Stimulated activated CD4-positive, alpha-beta T cell treated with anti-CD3 and anti-CD28 coated beads, Interleukin-1b, Interleukin-23, amount 100 ng/mL, for 24 hours (primary cell): Measurements from ENCODE around the gene CD83.

ENCODE experiments used
- DNase-seq, 4 experiments: peaks; one replicate each; pipeline ENCODE4 v3.0.0-alpha.2; 2020; ENCODE audit warnings: low read depth in 4 of 4, low spot score in 1 of 4

CD83 gene

DNA sequence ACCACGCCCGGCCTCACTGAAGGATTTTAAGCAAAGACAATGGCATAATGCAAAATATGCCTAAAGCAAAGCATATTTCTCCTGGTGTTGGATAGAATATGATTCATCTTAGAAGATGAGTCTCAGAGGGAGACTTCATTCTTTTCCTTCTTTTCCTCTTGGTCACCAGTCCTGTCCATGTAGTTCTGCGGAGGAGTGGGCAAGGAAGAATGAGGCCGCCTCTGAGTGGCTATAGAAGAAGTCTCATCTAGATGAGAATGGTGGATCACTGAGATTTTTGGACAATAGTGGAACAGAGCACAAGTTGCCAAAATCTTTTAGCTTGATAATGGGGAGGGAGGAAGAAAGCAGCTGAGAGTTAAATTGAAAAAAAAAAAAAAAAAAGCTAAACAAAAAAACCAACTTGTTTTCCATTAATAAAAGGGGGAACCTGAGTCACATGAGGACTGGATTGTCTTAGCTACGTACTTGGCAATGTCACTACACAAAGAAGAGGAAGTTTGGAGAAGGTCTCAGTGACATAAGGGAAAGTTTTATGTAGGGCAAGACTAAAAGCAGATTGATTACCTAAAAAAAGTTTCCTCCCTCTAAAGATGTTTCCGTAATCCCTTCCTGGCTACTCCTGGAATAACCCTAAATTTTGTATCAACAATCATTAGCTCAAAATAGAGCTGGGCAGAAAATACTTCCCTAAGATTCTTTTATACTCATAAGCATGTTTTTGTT is 6.0 kb downstream of the CD83 start:
- no peak for DNase-seq

DNA sequence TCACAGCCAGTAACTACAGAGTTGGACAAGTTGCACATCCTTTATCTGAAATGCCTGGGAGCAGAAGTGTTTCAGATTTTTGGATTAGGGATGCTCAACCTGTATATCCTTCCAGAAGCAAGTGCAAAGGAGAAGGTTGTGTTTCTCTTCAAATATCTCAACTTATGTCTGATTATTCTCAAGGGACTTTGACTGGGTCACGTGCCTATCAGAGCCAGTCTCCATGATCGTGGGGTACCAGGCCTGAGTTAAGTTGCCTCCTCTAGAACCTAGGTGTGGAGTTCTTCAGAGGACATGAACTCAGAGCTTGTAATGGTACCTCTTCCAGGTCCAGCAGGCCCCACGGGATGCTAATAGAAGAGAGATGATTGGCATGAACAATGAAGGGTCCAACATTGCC is 7.8 kb downstream of the CD83 start:
- DNase-seq: no peak

DNA sequence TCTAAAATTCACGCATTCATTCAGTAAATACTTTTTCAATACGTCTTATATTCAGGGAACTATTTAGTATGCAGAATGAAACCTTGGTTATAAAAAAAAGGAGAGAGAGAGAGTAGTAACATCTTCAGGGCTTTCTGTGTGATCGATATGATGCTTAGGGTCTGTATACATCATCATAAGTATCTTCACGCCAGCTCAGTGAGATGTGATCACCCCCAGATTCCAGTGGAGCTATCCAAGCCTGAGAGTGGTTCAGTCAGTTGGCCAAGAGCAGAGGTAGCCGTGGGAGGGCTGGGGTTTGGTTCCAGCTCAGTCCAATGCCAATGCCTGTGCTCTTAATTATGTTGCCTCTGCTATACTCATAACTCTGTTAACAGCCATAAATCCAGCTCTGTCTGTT is 8.6 kb downstream of the CD83 start:
- no peak for DNase-seq

DNA sequence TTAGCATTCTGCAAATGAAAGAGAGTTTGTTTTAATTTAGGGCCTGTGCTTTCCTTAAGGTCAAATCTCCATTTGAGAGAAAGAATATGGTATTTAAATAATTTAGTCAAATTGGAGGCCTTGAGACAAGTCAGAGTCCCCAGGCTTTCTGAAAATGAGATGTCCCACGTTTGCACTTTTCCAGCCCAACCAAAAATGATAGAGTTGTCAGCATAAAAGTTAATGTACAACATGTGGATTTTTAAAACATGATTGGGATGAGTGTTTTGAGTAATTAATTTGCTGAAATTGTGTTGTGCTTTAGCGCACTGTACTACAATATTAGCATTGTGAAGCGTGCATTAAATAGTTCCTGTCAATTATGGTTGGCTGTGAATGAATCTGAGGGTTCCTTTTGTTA is 10.0 kb downstream of the CD83 start:
- DNase-seq: no peak

DNA sequence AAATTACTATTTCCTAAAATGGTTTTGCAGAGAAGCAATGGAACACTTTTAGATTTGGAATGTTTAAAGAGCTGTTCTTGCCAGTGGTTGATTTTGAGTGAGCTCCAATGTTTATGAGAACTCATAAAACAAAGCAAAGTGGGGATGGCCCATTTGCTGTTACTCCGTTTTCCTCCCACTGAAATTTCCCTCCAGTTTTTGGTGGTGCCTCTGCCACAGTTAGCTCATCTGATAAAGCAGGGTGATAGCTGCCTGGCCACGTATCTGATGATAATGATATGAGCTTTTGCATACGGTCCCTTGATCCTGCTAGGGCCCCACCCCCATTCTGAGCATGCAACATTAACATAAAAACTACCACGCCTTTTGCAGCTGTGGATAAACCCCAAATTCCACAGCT is 10.4 kb downstream of the CD83 start:
- DNase-seq: no peak

DNA sequence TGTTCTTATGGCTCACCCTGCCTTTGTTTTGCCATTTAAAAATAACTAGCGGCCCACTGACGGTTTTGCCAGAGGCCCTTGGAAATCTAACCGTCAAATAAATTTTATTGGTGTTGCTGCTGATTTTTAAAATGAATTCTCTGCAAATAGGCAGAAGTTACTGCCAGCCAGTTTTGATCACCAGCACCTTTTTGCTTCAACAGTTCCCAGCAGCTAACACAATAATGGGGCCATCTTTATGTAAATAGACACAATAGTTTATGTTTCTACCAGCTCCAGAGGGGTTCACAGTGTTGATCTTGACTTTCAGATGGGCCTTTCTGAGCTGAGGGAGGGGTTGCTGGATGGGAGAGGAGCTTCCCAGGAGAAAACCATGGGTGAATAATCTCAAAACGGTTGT is 11.2 kb downstream of the CD83 start:
- no peak for DNase-seq

DNA sequence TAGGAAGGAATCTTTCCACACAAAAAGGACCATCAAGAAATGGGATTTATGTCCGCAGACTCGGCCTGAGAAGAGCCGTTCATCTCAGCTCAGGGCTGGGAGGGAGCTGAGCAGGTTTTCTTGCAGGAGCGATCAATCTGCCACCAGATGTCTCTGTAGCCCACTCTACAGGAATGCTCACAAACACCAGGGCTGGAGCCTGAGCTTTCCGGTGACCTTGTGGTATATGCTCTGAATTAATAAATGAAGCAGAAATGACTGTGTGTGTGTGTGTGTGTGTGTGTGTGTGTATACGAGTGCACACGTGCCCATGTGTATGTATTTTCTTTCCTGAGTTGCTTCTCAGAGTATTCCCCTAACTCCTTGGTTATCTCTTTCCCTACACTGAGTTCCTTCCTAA is 12.0 kb downstream of the CD83 start:
- no peak for DNase-seq

DNA sequence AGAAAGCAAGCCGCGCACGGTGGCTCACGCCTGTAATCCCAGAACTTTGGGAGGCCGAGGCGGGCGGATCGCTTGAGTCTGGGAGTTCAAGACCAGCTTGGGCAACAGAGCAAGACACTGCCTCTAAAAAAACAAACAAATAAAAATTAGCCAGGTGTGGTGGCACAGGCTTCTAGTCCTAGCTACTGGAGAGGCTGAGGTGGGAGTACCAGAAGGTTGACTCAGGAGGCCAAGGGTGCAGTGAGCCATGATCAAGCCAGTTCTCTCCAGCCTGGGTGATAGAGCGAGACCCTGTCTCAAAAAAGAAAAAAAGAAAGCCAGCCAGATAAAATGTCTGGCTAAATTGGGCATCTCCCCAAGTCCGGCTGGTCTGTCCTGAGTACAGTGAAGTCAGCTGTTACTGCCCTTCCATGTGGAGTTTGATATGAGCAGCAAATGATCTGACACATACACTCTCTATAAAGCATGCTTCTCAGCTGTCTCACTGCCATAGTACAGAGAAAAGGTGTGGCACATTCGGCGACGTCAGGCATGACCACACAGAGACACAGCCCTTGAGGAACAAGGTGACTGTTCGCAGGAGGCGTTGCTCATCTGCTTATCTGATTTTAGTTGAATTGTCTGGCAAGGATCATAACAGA is 13.0 kb downstream of the CD83 start:
- no peak for DNase-seq

DNA sequence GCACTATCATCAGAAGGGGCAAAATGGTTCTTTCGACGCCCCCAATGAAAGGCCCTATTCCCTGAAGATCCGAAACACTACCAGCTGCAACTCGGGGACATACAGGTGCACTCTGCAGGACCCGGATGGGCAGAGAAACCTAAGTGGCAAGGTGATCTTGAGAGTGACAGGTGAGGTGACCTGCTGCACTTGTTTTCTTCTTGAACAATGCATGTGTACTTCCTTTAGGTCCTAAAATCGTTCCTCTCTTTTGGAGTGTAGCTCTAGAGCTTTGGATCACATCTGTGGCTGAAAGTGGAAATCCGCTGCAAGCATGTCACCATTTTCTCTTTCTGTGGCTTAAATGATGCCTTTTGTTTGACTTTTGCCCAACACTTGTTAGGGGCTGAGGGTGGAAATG is 14.0 kb downstream of the CD83 start:
- no peak for DNase-seq

DNA sequence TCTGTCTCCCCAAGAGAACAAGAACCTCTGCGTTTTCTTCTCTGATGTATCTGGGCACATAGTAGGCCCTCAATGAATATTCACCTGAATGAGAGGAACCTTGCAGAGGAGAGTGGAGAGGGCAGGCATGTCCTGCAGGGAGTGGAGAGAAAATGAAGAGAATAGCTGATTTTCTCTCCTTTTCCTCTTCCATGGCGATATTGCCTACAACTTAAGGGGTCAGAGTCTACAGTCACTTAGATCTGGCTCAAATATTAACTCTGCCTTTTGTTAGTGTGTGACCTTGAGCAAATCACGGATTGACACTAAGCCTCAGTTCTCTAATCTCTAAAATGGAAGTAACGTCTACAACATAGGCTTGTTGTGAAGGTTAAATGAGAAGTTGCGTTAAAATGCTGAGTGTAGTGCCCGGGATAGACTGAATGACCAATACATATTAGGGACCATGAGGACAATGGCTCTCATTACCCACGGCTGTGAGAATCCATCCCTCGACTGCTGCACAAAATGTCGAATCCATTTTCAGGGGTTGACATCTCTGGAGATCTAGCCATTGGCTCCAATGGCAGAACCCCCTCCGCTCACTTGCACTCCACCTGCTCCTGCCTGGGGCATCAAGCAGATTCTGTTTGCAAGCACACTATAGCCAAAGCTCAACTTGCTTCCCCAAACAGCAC is 14.8 kb downstream of the CD83 start:
- no peak for DNase-seq

DNA sequence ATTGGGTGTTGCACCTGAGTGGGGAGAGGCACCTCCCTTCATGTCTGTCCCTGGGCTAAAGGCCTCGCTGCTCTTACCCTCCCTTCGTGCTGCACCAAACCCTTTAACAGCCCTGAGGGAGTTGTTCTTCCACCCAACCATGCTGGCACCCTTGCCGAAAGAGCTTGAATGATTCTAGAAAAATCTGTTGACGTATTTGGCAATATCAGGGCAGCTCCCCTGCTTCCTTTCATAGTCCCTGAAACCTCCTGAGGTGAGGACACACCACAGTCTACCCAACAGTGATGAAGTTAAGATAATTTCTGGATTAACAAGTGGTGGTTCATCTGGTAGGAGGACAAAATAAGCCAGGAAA is 15.3 kb downstream of the CD83 start:
- no peak for DNase-seq

DNA sequence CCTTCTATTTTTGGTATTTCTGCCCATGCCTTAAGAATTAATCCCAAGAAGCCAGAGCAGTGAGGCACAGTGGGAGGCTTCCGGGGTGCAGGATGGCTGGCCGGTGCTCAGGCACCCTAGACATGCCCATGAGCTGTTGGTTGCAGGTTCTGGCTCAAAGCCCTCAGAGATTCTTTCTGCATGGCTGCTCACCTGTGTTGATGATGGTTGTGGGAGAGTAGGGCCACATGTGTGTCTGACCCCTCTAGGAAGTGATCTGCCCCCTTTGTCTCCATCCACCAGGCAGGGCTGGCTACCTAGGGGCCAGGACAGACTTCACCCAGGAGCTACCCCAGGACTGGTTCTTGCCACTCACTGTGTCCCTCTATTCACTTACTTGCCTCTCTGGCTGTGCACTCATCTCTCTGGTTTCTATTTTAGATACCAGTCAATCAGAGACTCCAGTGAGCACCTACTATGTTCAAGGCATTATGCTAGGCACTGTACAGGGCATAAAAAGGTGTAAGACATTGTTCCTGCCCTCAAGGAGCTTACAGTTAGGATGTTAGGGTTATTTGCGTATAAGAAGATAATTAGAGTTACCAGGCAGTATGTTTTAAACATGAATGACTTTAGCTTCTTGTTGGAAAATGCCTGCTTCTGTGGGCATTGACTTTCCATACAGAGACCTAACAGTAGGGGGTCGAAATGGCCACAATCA is 16.8 kb downstream of the CD83 start:
- no peak for DNase-seq

DNA sequence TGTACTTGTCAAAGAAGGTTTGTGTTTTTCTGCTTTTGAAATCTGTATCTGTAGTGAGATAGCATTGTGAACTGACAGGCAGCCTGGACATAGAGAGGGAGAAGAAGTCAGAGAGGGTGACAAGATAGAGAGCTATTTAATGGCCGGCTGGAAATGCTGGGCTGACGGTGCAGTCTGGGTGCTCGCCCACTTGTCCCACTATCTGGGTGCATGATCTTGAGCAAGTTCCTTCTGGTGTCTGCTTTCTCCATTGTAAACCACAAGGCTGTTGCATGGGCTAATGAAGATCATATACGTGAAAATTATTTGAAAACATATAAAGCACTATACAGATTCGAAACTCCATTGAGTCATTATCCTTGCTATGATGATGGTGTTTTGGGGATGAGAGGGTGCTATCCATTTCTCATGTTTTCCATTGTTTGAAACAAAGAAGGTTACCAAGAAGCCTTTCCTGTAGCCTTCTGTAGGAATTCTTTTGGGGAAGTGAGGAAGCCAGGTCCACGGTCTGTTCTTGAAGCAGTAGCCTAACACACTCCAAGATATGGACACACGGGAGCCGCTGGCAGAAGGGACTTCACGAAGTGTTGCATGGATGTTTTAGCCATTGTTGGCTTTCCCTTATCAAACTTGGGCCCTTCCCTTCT is 18.4 kb downstream of the CD83 start:
- DNase-seq: no peak

DNA sequence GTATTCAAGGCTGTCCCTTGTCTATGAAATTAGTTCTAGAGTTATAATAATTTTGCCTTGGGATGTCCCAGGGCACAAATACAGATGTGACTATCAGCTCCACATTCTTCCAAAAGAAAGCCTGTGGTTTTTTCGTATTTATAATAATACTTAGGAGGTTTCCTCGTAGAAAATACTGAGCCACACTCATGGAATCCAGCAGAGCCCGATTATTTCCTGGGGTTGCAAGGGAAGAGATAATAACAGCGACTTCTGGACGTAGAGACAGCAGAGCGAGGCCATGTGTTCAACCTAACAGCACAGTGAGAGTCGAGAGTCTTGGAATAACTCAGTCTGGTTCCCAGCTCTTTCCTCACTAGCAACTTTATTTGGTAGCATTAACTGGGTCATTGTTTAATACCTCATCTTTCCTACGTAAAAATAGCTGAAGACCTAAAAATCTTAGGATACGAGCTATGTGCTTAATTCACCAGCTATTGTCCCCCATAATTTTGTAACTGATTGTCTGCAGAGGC is 21.2 kb downstream of the CD83 start:
- no peak for DNase-seq

DNA sequence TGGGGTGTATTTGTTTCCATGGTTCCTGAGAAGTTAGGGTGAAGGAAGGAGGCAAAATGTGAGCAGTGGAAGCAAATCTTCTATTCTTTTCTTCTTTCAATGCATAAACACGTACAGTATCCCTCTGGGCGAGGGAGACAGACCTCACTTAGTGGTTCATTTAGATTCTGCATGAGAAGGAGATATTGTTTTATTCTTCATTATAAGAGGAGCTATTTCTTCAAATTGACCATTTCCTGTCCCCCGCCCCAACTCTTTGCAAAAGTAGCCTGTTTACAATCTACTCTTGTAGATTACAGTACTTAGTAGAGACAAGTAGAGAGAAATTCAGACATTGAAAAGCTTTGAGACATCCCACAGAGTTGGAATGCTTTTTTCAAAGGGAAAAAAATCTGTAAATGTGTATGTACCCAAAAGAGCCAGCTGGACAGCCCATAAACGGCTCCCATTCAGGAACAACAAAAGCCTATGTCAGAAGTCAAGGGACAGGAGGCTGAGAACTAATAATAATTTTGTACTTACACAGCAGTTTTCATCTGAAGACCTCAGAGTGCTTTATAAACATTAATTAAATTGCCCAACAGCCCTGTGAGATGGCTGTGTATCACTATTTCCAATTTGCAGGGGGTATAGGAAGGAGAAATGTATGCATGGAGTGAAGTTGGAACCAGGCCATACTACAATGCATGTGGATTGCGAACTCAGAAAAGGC is 23.9 kb downstream of the CD83 start:
- DNase-seq: no peak

DNA sequence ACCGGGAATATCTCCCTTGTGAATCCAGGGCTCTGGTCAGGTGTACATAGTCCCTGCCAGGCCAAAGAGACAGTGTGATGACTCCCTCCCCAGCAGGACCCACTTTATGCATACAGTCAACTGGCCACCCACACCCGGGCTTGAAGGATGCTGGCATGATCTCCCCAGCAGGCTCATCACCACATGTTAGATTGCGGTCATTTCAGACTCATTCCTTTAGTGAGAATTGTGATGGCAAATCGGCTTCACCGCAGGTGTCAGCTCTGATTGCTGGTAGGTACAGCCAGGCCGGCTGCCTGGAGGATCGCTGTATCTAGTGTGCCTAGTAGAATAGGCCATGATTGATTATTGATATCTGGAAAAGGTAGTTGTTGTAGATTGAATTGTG is 24.5 kb downstream of the CD83 start:
- no peak for DNase-seq

DNA sequence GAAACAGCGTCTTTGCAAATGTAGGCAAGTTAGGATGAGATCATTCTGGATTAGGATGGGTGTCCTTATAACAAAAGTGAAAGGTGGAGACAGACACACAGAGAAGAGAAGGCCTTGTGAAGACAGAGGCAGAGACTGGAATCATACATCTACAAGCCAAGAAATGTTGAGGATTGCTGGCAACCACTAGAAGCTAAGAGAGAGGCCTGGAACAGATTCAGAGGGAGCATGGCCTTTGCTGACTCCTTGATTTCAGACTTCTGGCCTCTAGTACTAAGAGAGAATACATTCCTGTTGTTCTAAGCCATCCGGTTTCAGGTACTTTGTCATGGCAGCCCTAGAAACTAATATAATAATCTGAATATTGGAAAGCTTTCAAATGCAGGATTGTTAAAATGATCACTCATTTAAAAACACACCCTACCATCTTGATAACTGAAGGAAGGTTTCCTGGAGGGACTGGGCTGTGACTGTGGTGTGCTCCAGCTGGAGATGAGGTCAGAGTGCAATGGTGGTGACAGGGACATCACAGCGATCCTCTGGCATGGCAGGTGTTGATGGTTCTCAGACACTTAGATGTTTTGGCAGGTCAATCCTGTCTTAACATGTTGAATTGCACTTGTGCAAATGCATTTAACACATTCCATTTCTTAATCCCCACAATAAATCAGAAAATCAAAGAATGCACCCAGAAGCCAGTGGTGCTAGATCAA is 25.1 kb downstream of the CD83 start:
- DNase-seq: no peak

DNA sequence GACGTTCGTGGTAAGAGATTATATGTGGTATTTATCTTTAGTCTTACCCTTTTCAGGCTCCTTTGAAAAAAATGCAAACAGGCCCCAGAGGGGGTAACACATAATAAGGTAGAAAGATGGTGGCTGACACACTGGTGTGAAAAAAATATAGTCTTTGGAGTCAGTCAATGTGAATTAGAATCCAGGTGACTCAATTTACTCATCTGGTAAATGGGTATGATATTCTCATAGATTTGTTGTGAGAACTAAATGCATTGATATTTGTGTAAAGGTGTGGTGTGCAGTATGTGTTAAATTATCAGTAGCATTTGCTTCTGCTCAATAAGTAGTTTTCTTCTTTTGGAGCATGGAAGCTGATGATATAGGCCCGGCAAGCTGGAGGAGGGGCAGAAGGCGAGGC is 25.7 kb downstream of the CD83 start:
- DNase-seq: no peak

DNA sequence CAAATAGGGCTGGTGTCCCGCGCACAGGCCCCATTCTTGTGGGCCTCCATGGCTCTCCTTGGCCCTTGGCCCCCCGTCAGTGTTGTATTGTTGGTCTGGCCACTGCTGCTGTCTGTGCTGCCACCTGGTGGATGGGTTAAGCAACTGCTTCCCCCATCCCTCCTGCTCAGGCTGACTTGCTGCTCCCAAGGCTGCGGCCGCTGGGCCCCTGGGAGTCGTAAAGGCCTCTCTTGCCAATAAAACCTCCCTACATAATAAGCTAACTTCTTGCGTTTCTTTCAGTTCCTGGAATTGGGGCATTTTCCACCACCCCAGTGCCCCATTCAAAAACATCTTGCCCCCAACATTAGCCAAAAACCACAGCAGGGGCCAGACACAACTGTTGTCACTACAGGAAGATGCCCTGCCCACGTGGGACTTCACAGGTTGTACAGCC is 27.1 kb downstream of the CD83 start:
- peak; percentile 47 to 68 (median 56) for DNase-seq

DNA sequence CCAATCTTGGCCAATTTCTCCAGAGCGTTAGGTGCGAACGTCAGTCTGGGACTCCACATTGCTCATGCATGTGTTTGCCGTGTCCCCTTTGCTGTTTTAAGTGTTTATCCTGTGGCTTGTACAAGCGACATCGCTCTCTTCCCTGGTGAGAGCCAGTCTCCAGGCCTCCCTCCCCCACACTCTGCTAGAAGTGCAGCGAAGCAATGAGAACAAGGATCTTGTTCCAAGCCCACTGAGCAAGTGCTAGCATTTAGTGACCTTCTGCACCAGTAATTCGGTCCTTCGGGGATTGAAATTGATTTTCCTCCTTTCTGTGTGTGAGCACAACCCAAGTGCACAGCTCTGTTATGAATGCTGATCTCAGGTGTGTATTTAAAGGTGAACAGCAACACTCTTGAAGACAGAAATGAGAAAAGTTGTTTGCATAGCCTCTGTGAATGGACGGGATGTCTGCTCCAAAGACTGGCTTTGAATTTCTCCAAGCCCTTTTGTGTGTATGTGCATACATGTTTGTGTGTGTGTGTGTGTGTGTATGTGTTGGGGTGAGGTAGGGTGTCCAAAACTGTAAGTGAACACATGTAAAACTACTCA is 29.0 kb downstream of the CD83 start:
- DNase-seq: no peak
